GM12878 (cell line): ENCODE data around the gene PPAN.

Experiments used
- EED ChIP-seq: sonication (generic); IDR thresholded peaks from 2 replicates; pipeline ENCODE4 v1.6.1; 2016; ENCODE audit warnings: antibody characterized with exemption, low read depth
- HDGF ChIP-seq: fragments of 450-650 bp; IDR thresholded peaks from 2 replicates; pipeline ENCODE4 v1.6.1; 2016; ENCODE audit warnings: antibody characterized with exemption
- POLR2AphosphoS5 ChIP-seq: IDR thresholded peaks from 2 replicates; pipeline ENCODE4 v1.6.1; 2011; ENCODE audit warnings: mild to moderate bottlenecking, low read length, inconsistent platforms
- SIN3A ChIP-seq: IDR thresholded peaks from 2 replicates; pipeline ENCODE4 v1.6.1; 2012; ENCODE audit warnings: low read depth, low read length, improper control_type of control experiment

DNA sequence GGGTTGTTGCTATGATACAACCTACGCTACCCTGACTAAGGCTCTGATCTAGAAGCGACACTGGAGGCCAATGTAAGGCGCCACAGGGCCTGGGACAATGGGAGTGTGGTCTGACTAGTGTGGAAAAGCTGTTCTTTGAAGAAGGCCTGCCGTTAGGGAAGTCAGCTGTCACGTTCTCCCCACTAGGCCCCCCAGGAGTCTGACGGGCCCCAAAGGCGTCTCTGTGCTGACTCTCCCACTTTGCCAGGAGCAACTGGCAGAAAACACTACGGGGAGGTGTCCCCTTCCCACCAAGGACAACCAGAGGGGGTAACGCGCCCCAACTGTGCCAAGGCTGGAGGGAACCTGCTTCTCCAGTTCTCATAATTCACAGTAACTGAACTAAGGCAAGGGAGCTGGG lies 38.9 kb downstream of the PPAN start:
- TF ChIP-seq SIN3A, result no peak
- no peak for TF ChIP-seq POLR2AphosphoS5
- no peak for TF ChIP-seq HDGF
- no peak for TF ChIP-seq EED
